Panc1 (cell line): ENCODE results near the gene KIF26A. TPM values are rescaled to one million over a fixed set of nuclear protein-coding genes. Genes with fewer than 3 reads are reported as not detected.

Source experiments
- ATAC-seq: fragments of 200-7000 bp; cut with Tn5 transposase; 2 replicates; pipeline ENCODE4 v1.9.1; 2020; ENCODE audit warnings: mild to moderate bottlenecking, moderate library complexity
- Bru-seq: library from RNA; stranded (reverse); fragments of 400-500 nt; gene quantifications from one replicate; lab custom pipeline; 2021; lab: Mats Ljungman, UMichigan
- BruChase-seq, 2 experiments: library from RNA; stranded (reverse); fragments of 400-500 nt; gene quantifications; one replicate each; lab custom pipeline; 2021; lab: Mats Ljungman, UMichigan
- BruUV-seq: library from RNA; stranded (reverse); fragments of 400-500 nt; replicated peaks from 2 replicates; lab custom pipeline; 2021; lab: Mats Ljungman, UMichigan
- CTCF ChIA-PET: fragments of 300-600 bp; sonication (Branson Sonifier 250); formaldehyde crosslinking; loops from one replicate; lab custom pipeline; 2022; ENCODE audit warnings: antibody characterized with exemption; lab: Charles Lee
- POLR2A ChIA-PET: fragments of 300-600 bp; sonication (Branson Sonifier 250); formaldehyde crosslinking; loops from one replicate; lab custom pipeline; 2022; ENCODE audit warnings: antibody characterized with exemption; lab: Charles Lee
- DNase-seq: peaks from one replicate; pipeline ENCODE4 v3.0.0-alpha.2; 2010; ENCODE audit warnings: low read depth, low spot score
- H3K27ac ChIP-seq: 2 replicates; pipeline ENCODE4 v1.5.1; 2011; ENCODE audit warnings: mild to moderate bottlenecking, low read length, inconsistent platforms
- H3K27me3 ChIP-seq: fragments of 200-500 bp; sonication (Bioruptor generic); 2 replicates; pipeline ENCODE4 v1.6.0; 2014; ENCODE audit warnings: low read length, inconsistent platforms; ENCODE audit not compliant: control insufficient read depth, insufficient read depth
- H3K36me3 ChIP-seq: fragments of 200-500 bp; sonication (Bioruptor generic); 2 replicates; pipeline ENCODE4 v1.5.1; 2014; ENCODE audit warnings: inconsistent platforms, mild to moderate bottlenecking, low read length, moderate library complexity; ENCODE audit not compliant: control insufficient read depth, insufficient read depth
- H3K4me1 ChIP-seq: 2 replicates; pipeline ENCODE4 v1.5.1; 2011; ENCODE audit warnings: inconsistent platforms, mild to moderate bottlenecking, low read length, moderate library complexity; ENCODE audit not compliant: control insufficient read depth, insufficient read depth
- H3K4me3 ChIP-seq, 2 experiments: 2 replicates each; pipeline ENCODE4 v1.5.1; 2011 to 2012; ENCODE audit warnings: low read depth in 2 of 2, low read length in 2 of 2, mild to moderate bottlenecking in 2 of 2, inconsistent platforms in 1 of 2, moderate library complexity in 1 of 2
- H3K9me3 ChIP-seq: fragments of 200-500 bp; sonication (Bioruptor generic); 2 replicates; pipeline ENCODE4 v1.5.1; 2014; ENCODE audit warnings: low read depth, mild to moderate bottlenecking, inconsistent platforms, low read length, moderate library complexity; ENCODE audit not compliant: control insufficient read depth, insufficient read depth
- POLR2AphosphoS5 ChIP-seq: IDR thresholded peaks from 2 replicates; pipeline ENCODE4 v1.6.1; 2012; ENCODE audit warnings: mild to moderate bottlenecking, low read depth, low read length, moderate library complexity
- SIN3A ChIP-seq: IDR thresholded peaks from 2 replicates; pipeline ENCODE4 v1.6.1; 2012; ENCODE audit warnings: low read depth, mild to moderate bottlenecking, low read length, moderate library complexity, borderline replicate concordance; ENCODE audit not compliant: insufficient read depth
- TCF7L2 ChIP-seq: IDR thresholded peaks from 2 replicates; pipeline ENCODE4 v1.6.1; 2011; ENCODE audit warnings: mild to moderate bottlenecking, low read depth, low read length, inconsistent platforms
- in situ Hi-C: cut with HindIII; loops from 2 replicates; pipeline ENCODE4 v1.10.0; 2016; ENCODE audit warnings: low sequenced_read_pairs, low pct_unique_long_range_greater_than_20kb
- intact Hi-C: fragments of 100-400 bp; cut with micrococcal nuclease; formaldehyde crosslinking; loops from one replicate; pipeline ENCODE4 v1.10.0; 2022; ENCODE audit not compliant: unreplicated experiment
- long read RNA-seq: library from polyadenylated mRNA; unstranded; transcript quantifications from one replicate; pipeline ENCODE4 v2.0.0, GENCODE V29; 2021; ENCODE audit not compliant: unreplicated experiment
- polyA plus RNA-seq: library from polyadenylated mRNA; unstranded; fragments of >200 nt; gene quantifications from one replicate; pipeline ENCODE4 v1.2.1, GENCODE V29; 2012; ENCODE audit warnings: missing spikeins; ENCODE audit not compliant: insufficient read length
- total RNA-seq: library from RNA; stranded (reverse); gene quantifications from one replicate; pipeline ENCODE4 v1.2.1, GENCODE V29; 2021; ENCODE audit not compliant: unreplicated experiment
- TF ChIP-seq, protein P1 (sequence below), 2 experiments: IDR thresholded peaks; 2 replicates each; pipeline ENCODE4 v1.6.1; 2011 to 2012; ENCODE audit warnings: low read depth in 2 of 2, control low read depth in 1 of 2, low read length in 1 of 2, mild to moderate bottlenecking in 1 of 2, moderate library complexity in 1 of 2; ENCODE audit not compliant: insufficient read depth in 1 of 2
- TF ChIP-seq, protein P2 (sequence below): fragments of 450-650 bp; IDR thresholded peaks from 2 replicates; pipeline ENCODE4 v1.5.1; 2017; ENCODE audit warnings: mild to moderate bottlenecking

Gene KIF26A
- 4.4 TPM for total RNA-seq
- 2.9 TPM for polyA plus RNA-seq
- Bru-seq, nascent RNA, result percentile 29 among the genes with signal in this experiment
- percentile 32 among the genes with signal in this experiment for BruChase-seq, experiment 1, labeled RNA remaining after a 2-hour chase
- percentile 37 among the genes with signal in this experiment for BruChase-seq, experiment 2, labeled RNA remaining after a 6-hour chase
- long read RNA-seq, partial matches to known transcripts, result 10 of 14 reads
- long read RNA-seq, other reads (novel, unspliced or antisense), result 4 of 14 reads

DNA sequence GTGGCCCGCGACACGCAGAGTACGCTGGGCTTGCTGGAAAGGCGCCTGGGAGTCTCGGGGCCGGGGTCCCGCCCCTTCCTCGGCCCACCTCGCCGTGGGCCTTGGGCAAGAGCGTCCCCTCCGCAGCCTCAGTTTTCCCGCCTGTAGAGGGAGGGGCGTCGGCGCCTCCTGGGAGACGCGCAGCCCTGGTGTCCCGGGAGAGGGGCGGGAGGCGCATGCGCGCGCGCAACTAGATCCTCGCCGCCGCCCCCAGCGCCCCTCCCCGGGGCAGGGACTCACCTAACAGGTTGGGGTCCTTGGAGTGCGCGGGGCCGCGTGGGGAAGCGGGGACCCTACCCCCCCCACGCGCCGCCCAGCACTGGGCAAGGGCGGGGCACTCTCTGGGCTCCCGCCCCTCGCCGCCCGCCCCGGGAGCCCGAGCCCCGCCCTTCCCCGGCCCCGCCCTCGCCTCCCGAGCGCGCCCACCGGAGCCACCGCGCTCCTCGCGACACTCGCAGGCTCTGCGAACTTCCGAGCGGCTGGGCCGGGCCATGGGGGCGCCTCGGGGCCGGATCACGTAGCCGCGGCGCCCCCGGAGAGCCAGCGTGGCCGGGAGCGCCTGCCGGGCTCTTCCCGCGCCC lies at the start of gene KIF26A:
TSS of gene KIF26A (plus strand) at position 490 of the 620 bp plus-strand sequence. CDS start 136 bp downstream, outside the sequence.
- in situ Hi-C loops (no loop called here), intact Hi-C loops (no loop called here)
- Histone ChIP-seq H3K27me3 (no peaks in the 10 kb centered on the region; the same call in 1 of the 2 replicates), H3K27ac (no peak within 1 kb of the TSS), H3K4me1 (no peaks in the 10 kb centered on the region; the same call in 1 of the 2 replicates), H3K36me3 (no peaks in the 10 kb centered on the region; the same call in 1 of the 2 replicates), H3K4me3 (peak within 1 kb of the TSS; percentile 46 to 53), H3K9me3 (no peaks in the 10 kb centered on the region)
- TF ChIP-seq TCF7L2, result no peak
- TF ChIP-seq, protein P1, sequence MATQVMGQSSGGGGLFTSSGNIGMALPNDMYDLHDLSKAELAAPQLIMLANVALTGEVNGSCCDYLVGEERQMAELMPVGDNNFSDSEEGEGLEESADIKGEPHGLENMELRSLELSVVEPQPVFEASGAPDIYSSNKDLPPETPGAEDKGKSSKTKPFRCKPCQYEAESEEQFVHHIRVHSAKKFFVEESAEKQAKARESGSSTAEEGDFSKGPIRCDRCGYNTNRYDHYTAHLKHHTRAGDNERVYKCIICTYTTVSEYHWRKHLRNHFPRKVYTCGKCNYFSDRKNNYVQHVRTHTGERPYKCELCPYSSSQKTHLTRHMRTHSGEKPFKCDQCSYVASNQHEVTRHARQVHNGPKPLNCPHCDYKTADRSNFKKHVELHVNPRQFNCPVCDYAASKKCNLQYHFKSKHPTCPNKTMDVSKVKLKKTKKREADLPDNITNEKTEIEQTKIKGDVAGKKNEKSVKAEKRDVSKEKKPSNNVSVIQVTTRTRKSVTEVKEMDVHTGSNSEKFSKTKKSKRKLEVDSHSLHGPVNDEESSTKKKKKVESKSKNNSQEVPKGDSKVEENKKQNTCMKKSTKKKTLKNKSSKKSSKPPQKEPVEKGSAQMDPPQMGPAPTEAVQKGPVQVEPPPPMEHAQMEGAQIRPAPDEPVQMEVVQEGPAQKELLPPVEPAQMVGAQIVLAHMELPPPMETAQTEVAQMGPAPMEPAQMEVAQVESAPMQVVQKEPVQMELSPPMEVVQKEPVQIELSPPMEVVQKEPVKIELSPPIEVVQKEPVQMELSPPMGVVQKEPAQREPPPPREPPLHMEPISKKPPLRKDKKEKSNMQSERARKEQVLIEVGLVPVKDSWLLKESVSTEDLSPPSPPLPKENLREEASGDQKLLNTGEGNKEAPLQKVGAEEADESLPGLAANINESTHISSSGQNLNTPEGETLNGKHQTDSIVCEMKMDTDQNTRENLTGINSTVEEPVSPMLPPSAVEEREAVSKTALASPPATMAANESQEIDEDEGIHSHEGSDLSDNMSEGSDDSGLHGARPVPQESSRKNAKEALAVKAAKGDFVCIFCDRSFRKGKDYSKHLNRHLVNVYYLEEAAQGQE (IDR thresholded peaks at IDR 0.05; ENCODE audit: insufficient read depth in 1 of 2, low read depth in 2 of 2, low read length in 1 of 2), result no peak
- TF ChIP-seq POLR2AphosphoS5, result no peak
- TF ChIP-seq, protein P2, sequence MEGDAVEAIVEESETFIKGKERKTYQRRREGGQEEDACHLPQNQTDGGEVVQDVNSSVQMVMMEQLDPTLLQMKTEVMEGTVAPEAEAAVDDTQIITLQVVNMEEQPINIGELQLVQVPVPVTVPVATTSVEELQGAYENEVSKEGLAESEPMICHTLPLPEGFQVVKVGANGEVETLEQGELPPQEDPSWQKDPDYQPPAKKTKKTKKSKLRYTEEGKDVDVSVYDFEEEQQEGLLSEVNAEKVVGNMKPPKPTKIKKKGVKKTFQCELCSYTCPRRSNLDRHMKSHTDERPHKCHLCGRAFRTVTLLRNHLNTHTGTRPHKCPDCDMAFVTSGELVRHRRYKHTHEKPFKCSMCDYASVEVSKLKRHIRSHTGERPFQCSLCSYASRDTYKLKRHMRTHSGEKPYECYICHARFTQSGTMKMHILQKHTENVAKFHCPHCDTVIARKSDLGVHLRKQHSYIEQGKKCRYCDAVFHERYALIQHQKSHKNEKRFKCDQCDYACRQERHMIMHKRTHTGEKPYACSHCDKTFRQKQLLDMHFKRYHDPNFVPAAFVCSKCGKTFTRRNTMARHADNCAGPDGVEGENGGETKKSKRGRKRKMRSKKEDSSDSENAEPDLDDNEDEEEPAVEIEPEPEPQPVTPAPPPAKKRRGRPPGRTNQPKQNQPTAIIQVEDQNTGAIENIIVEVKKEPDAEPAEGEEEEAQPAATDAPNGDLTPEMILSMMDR, result no peak
- TF ChIP-seq SIN3A, result no peak
- CTCF ChIA-PET, result interaction anchor here (0.6 kb wide), 1 partner anchor 107 kb away, joined by 4 read pairs; no protein-coding TSS in a partner anchor
- ATAC-seq (peak; percentile 78), DNase-seq (no peak)
- BruUV-seq, result no TSS peak
- POLR2A ChIA-PET, result no interaction called here

DNA sequence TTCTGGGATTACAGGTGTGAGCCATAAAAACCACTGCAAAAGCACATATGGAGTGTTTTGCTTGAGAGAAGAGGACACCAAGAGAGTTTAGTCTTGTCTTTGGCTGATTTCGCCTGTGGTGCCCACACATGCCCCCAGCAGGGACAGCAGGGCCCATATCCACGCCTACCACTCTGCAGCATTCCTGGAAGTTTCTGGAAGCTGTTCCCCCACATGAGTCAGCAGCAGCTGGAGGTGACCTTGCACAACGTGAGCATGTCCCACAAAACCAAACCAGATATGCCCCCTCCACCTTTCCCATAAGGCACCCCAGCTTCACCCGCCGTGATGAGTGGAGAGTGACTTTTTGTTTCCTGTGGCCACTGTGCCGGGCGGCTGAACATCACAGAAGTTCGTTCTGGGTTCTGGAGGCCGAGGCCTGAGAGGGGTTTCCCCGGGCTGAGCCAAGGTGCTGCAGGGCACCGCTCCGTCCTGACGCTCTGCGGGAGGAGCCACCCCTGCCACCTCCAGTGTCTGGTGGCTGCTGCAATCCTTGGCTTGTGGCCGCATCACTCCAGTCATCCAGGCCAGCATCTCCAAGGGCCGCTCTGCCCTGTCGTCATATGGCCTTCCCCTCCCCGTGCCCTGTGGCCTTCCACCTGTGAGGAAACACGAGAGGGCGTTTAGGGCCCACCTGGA lies 48.2 kb upstream of the KIF26A start:
- ChIA-PET CTCF (no interaction called here), POLR2A (no interaction called here)
- Histone ChIP-seq H3K27ac (no peak overlapping the region), H3K4me1 (no peaks in the 10 kb centered on the region; the same call in 1 of the 2 replicates), H3K36me3 (no peaks in the 10 kb centered on the region), H3K4me3 (no peak overlapping the region), H3K9me3 (no peaks in the 10 kb centered on the region), H3K27me3 (no peaks in the 10 kb centered on the region)
- ATAC-seq (no peak), DNase-seq (no peak)
- in situ Hi-C loops, result no loop called here
- TF ChIP-seq POLR2AphosphoS5 (no peak), TCF7L2 (no peak), SIN3A (no peak)
- TF ChIP-seq, protein P2, result no peak
- TF ChIP-seq, protein P1 (IDR thresholded peaks at IDR 0.05; ENCODE audit: insufficient read depth in 1 of 2, low read depth in 2 of 2, low read length in 1 of 2), result no peak
- BruUV-seq, result no TSS peak
- intact Hi-C loops, result loop anchor here (5.0 kb wide), 1 partner anchor 42 kb away; no protein-coding TSS in a partner anchor
